HepG2 (cell line): Measurements from ENCODE around the gene RPS27A. TPM values are rescaled to one million over a fixed set of nuclear protein-coding genes. Genes with fewer than 3 reads are reported as not detected.

ENCODE experiments used
- AHR ChIP-seq: IDR thresholded peaks from 2 replicates; pipeline ENCODE4 v1.6.1; 2018; ENCODE audit warnings: missing genetic modification reagents, missing compliant biosample characterization
- GFI1 ChIP-seq: sonication (generic); formaldehyde crosslinking; IDR thresholded peaks from 2 replicates; pipeline ENCODE4 v1.5.0; 2020; ENCODE audit warnings: missing genetic modification reagents, mild to moderate bottlenecking, borderline replicate concordance
- IRF2 ChIP-seq: IDR thresholded peaks from 2 replicates; pipeline ENCODE4 v1.6.1; 2018; ENCODE audit warnings: missing genetic modification reagents, missing compliant biosample characterization
- MZF1 ChIP-seq: sonication (generic); formaldehyde crosslinking; IDR thresholded peaks from 2 replicates; pipeline ENCODE4 v1.8.1; 2023; ENCODE audit warnings: mild to moderate bottlenecking, missing genetic modification reagents, borderline replicate concordance
- RELA ChIP-seq: sonication (generic); formaldehyde crosslinking; IDR thresholded peaks from 2 replicates; pipeline ENCODE4 v1.4.0; 2020; ENCODE audit warnings: missing genetic modification reagents
- RNF2 ChIP-seq: fragments of 450-650 bp; conservative IDR thresholded peaks from 2 replicates; pipeline ENCODE4 v1.6.1; 2016; ENCODE audit warnings: low read depth
- RXRA ChIP-seq: sonication (generic); formaldehyde crosslinking; IDR thresholded peaks from 2 replicates; pipeline ENCODE4 v1.5.1; 2020; ENCODE audit warnings: missing genetic modification reagents
- SOX6 ChIP-seq, 2 experiments: fragments of 450-650 bp in 1 of 2; sonication (generic) in 1 of 2; formaldehyde crosslinking in 1 of 2; IDR thresholded peaks; 2 replicates each; pipeline versions ENCODE4 v1.4.0 to v1.6.1; 2017 to 2020; ENCODE audit warnings: antibody characterized with exemption in 1 of 2, mild to moderate bottlenecking in 1 of 2, missing genetic modification reagents in 1 of 2
- SYNCRIP ChIP-seq: fragments of 200-400 bp; formaldehyde crosslinking; IDR thresholded peaks from 2 replicates; pipeline ENCODE4 v1.6.1; 2018; ENCODE audit warnings: mild to moderate bottlenecking, low read depth, low read length; ENCODE audit not compliant: insufficient read depth
- TCF7L2 ChIP-seq: IDR thresholded peaks from 2 replicates; pipeline ENCODE4 v1.6.1; 2011; ENCODE audit warnings: mild to moderate bottlenecking, low read depth, low read length, moderate library complexity
- ZBTB42 ChIP-seq: sonication (generic); formaldehyde crosslinking; IDR thresholded peaks from 2 replicates; pipeline ENCODE4 v1.5.0; 2020; ENCODE audit warnings: mild to moderate bottlenecking, missing genetic modification reagents
- ZFP1 ChIP-seq: IDR thresholded peaks from 2 replicates; pipeline ENCODE4 v1.6.1; 2016
- ZNF292 ChIP-seq: sonication (generic); formaldehyde crosslinking; IDR thresholded peaks from 2 replicates; pipeline ENCODE4 v1.8.1; 2022; ENCODE audit warnings: mild to moderate bottlenecking, low read depth, missing genetic modification reagents, borderline replicate concordance
- ZNF33B ChIP-seq: sonication (generic); formaldehyde crosslinking; IDR thresholded peaks from 2 replicates; pipeline ENCODE4 v1.5.1; 2020; ENCODE audit warnings: mild to moderate bottlenecking, missing genetic modification reagents
- ZNF484 ChIP-seq: sonication (generic); formaldehyde crosslinking; IDR thresholded peaks from 2 replicates; pipeline ENCODE4 v1.5.1; 2020; ENCODE audit warnings: mild to moderate bottlenecking, low read depth, missing genetic modification reagents, borderline replicate concordance
- ZNF546 ChIP-seq: sonication (generic); formaldehyde crosslinking; conservative IDR thresholded peaks from 2 replicates; pipeline ENCODE4 v1.8.1; 2023; ENCODE audit warnings: mild to moderate bottlenecking, missing genetic modification reagents
- ZNF550 ChIP-seq: sonication (generic); formaldehyde crosslinking; IDR thresholded peaks from 2 replicates; pipeline ENCODE4 v1.4.0; 2020; ENCODE audit warnings: mild to moderate bottlenecking, missing genetic modification reagents, borderline replicate concordance
- ZNF782 ChIP-seq: sonication (generic); formaldehyde crosslinking; IDR thresholded peaks from 2 replicates; pipeline ENCODE4 v1.4.0; 2020; ENCODE audit warnings: missing genetic modification reagents, mild to moderate bottlenecking, borderline replicate concordance
- polyA plus RNA-seq, 8 experiments: library from polyadenylated mRNA; depleted of rRNA in 3 of 8; stranded (reverse) in 7 of 8; unstranded in 1 of 8; fragments of >200 nt; fragmentation: Illumina TruSeq in 4 of 8; extraction: Trizol in 4 of 8; gene quantifications; 2 replicates each; pipeline versions ENCODE4 v1.2.1 to v1.2.3, GENCODE V29; 2011 to 2016; ENCODE audit warnings: low read depth in 4 of 8, missing spikeins in 1 of 8, mixed read lengths in 1 of 8; ENCODE audit not compliant: insufficient read depth in 1 of 8
- total RNA-seq, 5 experiments: library from RNA; depleted of rRNA; stranded (reverse); fragments of >200 nt; fragmentation: Illumina TruSeq; extraction: Trizol; gene quantifications; 2 replicates each; pipeline ENCODE4 v1.2.3, GENCODE V29; 2016; ENCODE audit warnings: low read depth in 1 of 5
- TF ChIP-seq, protein P1 (sequence below): sonication (generic); formaldehyde crosslinking; IDR thresholded peaks from 2 replicates; pipeline ENCODE4 v1.4.0; 2020; ENCODE audit warnings: low read depth, mild to moderate bottlenecking, missing genetic modification reagents
- TF ChIP-seq, protein P2 (sequence below): sonication (generic); formaldehyde crosslinking; IDR thresholded peaks from 2 replicates; pipeline ENCODE4 v1.5.1; 2020; ENCODE audit warnings: mild to moderate bottlenecking, missing genetic modification reagents
- TF ChIP-seq, protein P3 (sequence below): sonication (generic); formaldehyde crosslinking; IDR thresholded peaks from 2 replicates; pipeline ENCODE4 v1.5.1; 2020; ENCODE audit warnings: mild to moderate bottlenecking, missing genetic modification reagents, borderline replicate concordance

The RPS27A gene
- total and polyA plus RNA-seq, 2 of the 13 experiments (the other 11 are each of a cell fraction or from before 2014, with no cell fraction given): 2,779 to 3,269 TPM

DNA sequence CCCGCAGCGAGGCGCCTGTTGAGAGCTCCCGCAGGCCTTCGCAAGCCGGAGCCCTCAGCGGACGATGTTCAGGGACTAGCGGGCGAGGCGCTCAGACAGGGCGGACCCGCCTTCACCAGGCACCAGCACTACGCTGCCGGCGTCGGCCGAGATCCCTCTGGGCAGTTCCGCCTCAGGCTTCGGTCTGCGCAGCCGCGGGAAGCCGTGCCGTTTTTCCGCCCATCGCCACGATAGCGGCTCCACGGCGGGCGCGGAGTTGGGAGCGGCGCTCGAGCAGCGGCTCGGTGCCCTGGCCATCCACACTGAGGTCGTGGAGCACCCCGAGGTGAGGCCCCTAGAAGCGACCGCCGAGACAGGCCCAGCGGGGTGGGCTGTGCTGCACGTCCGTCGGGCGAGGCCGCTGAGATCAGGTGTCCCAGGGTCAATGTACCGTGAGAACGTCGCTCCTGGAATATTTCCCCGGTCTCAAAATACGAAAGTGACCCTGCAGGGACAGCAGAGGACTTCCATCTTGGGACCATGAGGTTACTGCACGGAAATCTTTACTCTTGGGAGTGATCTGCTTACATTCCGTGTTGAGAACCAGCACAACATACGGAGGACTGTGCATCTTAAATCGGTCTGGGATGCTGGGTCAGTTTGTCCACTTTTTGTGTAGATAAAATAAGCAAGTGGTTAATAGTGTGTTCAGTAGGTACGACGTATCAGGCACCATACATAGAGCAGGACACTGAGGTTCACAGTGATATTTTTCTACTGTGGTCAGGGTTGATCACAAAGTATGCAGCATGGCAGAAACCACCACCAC is 49.8 kb downstream of the RPS27A start (continued):
- TF ChIP-seq ZNF292 (peak; percentile 80), RELA (CRISPR knock-in tag) (no peak), GFI1 (CRISPR knock-in tag) (peak; percentile 74; the same call in 1 of the 2 replicates), ZNF546 (CRISPR knock-in tag) (peak; percentile 91), ZFP1 (CRISPR knock-in tag) (peak; percentile 61; the same call in 1 of the 2 replicates), MZF1 (CRISPR knock-in tag) (peak; percentile 77; the same call in 1 of the 2 replicates), ZNF484 (peak; percentile 83; the same call in 1 of the 2 replicates), ZNF782 (CRISPR knock-in tag) (peak; percentile 95), RNF2 (peak; percentile 89), TCF7L2 (no peak), SOX6 (IDR thresholded peaks at IDR 0.05) (no peak), SOX6 (CRISPR knock-in tag; IDR thresholded peaks at IDR 0.05) (peak; percentile 76), ZNF550 (CRISPR knock-in tag) (peak; percentile 94; the same call in 1 of the 2 replicates), RXRA (CRISPR knock-in tag) (peak; percentile 92), AHR (CRISPR knock-in tag) (peak; percentile 92), IRF2 (peak; percentile 94), ZNF33B (peak; percentile 97), ZBTB42 (CRISPR knock-in tag) (peak; percentile 85; the same call in 1 of the 2 replicates), SYNCRIP (no peak)
- TF ChIP-seq, protein P1, sequence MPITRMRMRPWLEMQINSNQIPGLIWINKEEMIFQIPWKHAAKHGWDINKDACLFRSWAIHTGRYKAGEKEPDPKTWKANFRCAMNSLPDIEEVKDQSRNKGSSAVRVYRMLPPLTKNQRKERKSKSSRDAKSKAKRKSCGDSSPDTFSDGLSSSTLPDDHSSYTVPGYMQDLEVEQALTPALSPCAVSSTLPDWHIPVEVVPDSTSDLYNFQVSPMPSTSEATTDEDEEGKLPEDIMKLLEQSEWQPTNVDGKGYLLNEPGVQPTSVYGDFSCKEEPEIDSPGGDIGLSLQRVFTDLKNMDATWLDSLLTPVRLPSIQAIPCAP: no peak
- TF ChIP-seq, protein P2, sequence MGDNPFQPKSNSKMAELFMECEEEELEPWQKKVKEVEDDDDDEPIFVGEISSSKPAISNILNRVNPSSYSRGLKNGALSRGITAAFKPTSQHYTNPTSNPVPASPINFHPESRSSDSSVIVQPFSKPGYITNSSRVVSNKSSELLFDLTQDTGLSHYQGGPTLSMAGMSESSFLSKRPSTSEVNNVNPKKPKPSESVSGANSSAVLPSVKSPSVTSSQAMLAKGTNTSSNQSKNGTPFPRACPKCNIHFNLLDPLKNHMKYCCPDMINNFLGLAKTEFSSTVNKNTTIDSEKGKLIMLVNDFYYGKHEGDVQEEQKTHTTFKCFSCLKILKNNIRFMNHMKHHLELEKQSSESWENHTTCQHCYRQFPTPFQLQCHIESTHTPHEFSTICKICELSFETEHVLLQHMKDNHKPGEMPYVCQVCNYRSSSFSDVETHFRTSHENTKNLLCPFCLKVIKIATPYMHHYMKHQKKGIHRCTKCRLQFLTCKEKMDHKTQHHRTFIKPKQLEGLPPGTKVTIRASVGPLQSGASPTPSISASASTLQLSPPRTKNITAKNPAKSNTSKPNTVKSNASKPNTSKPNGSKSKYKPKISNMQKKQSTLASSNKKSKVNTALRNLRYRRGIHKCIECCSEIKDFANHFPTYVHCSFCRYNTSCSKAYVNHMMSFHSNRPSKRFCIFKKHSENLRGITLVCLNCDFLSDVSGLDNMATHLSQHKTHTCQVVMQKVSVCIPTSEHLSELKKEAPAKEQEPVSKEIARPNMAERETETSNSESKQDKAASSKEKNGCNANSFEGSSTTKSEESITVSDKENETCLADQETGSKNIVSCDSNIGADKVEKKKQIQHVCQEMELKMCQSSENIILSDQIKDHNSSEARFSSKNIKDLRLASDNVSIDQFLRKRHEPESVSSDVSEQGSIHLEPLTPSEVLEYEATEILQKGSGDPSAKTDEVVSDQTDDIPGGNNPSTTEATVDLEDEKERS: peak; percentile 98
- TF ChIP-seq, protein P3, sequence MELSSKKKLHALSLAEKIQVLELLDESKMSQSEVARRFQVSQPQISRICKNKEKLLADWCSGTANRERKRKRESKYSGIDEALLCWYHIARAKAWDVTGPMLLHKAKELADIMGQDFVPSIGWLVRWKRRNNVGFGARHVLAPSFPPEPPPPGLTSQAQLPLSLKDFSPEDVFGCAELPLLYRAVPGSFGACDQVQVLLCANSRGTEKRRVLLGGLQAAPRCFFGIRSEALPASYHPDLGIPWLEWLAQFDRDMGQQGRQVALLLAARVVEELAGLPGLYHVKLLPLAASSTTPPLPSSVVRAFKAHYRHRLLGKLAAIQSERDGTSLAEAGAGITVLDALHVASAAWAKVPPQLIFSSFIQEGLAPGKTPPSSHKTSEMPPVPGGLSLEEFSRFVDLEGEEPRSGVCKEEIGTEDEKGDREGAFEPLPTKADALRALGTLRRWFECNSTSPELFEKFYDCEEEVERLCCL (CRISPR knock-in tag): peak; percentile 94
